NCI-H748 treated with DMSO at 0.1 percent for 48 hours (cell line): ENCODE measurements around the gene TRAF3.
"Not testable (repeated sequence)": the region's sequence is repeated elsewhere in the genome, so short reads cannot be mapped to it uniquely, and the experiment has no call there.

Experiments used
- DNase-seq: peaks from one replicate; lab custom pipeline; 2025; lab: John Stamatoyannopoulos, UW

TRAF3 gene

DNA sequence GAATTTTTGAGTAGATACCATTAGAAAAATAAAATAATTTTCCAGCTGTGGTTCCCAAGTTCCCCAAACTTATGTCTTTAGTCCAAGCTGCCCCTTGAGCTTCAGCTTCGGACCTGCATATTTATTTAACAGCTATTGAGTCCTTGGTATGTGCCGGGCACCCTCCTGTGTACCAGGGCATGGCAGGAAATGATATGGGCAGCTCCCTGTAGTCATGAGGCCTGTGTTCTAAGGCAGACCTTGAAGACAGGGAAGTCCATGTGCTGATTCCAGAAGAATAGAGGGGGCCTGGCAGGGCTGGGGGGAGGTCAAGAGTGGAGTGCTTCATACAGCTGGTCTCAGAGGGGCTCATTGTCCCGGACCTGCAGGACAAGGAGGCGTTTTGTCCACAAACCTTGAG is 29.2 kb downstream of the TRAF3 start:
- DNase-seq = no peak

DNA sequence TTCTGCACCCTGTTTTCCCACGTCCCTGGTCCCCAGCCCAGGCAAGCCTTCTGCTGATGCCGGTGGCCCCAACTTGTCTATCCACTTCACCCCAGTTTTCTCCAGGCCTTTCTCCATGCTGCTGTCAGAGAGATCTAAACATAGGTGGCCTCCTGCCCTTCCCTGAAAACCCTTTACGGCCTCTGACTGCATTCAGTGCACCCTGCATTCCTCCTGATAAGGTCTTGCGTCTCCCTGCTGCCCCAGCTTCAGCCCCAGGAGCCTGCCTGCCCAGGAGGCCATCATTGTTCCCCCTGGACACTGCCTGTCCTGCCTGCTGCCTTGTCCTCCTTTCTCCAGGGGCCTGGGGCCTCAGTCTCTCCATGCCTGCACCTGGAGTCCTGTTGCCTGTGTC is 29.8 kb downstream of the TRAF3 start:
- no peak for DNase-seq

DNA sequence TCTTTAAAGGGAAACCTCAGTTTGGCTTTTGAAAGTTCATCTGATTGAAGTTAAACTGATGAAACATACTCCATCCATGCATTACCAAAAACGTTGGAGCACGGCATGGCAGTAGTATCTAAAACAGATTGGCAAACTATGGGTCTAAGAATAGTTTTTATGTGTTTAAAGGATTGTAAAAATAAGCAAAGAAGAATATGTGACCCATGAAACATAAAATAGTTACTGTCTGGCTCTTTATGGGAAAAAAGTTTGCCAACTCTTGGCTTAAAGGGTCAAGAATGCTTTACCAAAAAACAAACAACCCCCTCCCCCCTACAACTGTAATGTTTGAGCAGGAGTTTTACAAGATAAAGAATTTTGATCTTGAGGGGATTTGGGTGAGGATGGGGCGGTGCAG is 32.6 kb downstream of the TRAF3 start:
- no peak for DNase-seq

DNA sequence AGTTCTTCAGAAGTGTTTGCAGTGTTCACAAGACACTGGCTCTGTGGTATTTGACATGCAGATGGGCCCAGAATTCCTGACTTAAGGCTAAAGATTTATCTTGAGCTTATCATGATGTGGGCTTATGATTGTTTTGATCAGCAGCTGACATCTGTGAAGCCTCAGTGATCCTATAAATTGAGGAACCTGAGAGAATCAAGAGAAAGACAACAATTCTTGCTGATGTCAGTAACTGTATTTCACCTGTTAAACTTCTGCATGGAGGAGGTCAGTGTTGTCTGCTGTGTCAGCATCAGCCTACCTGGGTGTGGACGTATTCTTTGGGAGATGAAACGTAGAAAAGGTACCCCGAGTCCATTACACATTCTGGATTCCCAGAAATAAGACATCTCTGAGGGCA is 33.3 kb downstream of the TRAF3 start:
- DNase-seq = no peak

DNA sequence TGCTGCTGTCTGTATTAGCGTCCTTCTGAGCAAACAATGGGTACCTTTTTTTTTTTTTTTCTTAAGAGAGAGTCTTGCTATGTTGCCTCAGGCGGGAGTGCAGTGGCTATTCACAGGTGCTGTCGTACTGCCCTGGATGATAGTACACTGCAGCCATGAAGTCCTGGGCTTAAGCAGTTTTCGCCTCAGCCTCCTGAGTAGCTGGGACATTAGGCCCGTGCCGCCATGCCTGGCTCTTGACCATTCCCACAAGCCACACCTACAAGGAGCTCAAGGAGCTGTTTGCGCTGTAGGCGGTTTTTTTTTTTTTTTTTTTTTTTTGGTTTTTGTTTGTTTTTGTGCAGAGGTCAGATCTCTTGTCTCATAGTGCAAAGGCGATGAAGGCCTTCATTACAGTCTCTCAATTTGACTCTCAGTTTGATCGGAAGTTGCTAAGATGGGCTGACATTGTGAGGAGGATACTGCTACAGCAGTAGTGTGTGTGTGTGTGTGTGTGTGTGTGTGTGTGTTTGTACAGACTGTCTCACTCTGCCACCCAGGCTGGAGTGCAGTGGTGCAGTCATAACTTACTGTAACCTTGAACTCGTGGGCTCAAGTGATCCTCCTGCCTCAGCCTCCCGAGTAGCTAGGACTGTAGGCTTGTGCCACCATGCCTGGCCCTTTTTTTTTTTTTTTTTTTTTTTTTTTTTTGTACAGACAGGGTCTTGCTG is 34.2 kb downstream of the TRAF3 start:
- DNase-seq = no peak

DNA sequence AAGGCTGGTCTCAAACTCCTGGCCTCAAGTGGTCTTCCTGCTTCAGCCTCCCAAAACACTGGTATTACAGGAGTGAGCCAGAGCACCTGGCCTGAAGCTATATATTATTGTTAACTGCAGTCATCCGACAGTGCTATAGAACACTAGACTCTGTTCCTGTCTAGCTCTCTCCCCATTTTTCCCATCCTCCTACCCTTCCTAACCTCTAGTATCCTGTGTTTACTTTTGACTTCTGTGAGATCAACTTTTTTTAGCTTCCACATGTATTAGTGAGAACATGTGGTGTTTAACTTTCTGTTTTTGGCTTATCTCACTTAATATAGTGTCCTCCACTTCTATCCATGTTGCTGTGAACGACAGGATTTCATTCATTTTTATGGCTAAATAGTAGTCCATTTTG is 34.7 kb downstream of the TRAF3 start:
- no peak for DNase-seq

DNA sequence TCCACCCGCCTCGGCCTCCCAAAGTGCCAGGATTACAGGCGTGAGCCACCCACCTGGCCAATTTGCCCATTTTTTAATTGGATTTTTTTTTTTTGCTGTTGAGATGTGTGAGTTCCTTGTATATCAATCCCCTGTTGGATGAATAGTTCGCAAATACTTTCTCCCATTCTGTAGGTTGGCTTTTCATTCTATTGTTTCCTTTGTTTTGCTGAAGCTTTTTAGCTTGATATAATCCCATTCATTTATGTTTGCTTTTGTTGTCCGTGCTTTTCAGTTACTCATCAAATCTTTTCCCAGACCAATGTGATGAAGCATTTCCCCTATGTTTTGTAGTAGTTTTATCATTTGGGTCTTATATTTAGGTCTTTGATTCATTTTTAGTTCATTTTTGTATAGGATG is 36.4 kb downstream of the TRAF3 start:
- no peak for DNase-seq

DNA sequence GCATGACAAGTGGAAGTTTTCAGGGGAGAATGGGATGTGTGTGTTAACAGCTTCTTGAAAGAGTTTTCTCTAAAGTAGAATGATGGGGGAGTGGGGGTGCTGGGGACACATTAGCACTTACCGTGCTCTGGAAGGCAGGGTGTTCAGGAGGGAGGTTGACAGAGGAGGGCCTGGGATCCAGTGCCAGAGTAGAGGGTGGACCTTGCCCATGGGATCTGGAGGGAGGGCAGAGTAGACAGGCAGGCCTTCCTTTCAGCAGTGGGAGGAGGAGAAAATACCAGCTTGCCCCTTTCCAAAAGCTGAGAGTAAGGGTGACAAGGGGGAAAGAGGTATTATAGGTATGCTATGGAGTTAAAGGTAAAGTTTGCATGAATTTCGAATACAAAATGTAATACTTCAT is 40.1 kb downstream of the TRAF3 start:
- no peak for DNase-seq

DNA sequence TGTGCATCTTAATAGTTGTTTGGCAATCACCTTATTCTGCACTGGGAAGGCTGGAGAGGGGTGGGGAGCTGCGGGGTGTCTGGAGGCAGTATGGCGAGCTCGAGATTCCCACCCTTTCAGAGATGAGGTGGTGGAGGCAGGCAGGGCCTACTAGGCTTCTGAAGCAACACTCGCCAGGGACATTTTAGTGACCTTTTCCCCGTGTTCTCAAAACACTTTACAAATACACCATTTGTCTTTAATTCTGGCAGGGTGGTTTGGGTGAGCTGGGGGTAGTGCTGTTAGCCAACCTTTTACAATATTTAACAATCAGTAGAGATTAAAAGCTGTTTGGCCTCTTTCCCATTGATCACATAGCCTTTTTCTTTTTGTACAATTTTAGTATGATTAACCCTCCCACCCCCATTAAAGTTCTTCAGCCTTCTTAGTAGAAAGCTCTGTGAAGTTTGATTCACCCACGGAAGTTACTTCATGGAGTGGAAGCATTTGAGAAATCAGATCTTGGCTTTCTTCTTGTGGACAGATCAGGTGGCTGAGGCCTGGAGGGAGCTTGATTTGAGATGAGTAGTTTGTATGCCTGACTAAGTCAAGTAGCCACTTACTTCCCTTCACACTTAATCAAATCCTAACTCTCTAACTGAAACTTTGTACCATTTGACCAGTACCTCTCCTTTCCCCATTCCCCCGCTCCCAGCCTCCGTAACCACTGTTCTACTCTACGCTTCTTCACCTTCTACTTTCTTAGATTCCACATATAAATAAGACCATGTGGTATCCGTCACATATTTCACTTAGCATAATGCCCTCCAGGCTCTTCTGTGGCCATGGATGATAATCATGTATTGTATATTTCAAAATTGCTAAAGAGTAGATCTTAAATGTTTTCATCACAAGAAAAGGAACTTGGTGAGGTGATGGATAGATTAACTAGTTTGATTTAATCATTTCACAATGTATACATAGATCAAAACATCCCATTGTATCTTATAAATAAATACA is 41.0 kb downstream of the TRAF3 start:
- no peak for DNase-seq

DNA sequence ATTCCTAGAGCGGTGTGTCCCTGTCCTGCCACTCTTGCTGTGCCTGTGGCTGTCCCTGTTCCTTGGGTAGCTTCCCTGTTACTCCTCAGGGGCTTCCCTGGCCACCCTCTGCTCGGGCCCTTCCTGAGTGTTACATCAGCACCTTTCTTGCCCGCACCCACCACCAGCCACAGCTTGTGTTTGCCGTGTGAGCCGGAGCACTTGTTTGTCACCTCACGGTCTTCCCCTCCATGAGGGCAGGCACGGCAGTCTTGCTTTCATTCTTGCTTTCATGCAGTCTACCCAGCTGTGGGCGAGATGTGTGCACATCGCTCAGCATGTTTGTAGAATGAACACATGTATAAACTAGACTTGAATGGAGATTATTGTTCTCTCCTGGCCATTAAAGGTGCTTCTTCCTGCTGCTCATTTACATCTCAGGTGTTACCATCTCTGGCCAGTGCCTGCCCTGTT is 42.0 kb downstream of the TRAF3 start:
- peak; percentile 83 for DNase-seq

DNA sequence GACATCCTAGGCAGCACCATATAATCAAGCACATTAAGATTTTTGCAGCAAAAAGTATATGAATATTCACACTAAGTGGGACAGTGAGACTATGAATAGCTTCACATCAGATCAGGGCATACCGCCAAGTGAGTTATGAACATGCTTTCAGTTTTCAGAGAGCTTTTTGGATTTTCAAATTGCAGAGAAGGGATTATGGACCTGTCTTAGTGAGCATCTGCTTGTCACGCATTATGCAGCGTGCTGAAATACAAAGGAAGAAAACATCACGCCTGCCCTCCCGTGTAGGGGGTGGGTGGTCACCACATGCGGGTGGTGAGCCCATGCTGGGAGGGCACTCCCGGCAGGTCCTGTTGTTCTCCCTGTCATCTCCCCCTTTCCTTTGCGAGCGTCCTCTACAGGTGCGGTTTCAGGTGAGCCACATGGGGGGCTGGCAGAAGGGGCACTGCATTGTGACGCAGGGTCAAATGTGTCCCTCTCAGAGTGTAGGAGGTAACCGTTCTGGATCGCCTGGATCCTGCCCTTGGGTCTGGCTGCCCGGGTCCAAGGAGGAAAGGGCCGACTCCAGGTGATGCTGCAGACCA is 42.6 kb downstream of the TRAF3 start:
- DNase-seq = no peak

DNA sequence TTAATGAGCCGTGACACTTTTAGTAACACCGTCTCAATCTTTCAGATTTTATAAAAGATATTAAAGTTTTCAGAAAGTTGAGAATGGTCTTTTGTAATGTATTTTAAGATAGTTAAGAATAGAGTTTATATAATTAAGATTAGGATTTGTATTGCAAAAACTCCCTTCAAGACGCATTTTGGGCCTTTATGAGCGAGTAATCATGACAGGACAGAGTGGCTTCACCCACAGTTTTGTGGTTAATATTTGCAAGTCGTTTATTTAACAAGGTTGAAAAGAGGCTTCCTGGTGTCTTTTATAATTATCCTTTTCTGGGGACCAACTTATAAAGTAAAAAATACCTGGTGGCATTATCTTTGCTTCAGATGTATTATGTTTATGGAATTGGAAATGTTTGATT is 44.0 kb downstream of the TRAF3 start:
- no peak for DNase-seq

DNA sequence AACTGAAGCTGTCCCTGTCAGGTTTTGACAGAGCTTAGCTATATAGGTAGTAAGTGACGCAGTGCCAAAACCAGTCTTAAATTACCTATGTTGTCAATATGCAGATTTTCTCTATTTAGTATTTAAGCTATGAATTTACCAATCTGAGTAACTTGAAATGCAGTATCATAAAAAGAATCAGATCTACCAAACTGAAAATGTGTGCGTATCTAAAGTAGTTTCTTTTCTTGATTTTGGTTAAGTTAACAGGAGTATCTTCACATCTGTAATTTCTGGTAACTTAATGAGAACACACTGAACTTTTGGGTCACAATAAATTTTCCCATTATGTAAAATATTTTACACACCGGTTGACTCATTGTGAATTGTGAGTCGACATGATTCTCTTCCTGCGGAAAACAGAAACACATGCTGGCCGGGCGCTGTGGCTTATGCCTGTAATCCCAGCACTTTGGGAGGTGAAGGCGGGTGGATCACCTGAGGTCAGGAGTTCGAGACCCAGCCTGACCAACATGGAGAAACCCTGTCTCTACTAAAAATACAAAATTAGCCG is 45.1 kb downstream of the TRAF3 start:
- DNase-seq = no peak

DNA sequence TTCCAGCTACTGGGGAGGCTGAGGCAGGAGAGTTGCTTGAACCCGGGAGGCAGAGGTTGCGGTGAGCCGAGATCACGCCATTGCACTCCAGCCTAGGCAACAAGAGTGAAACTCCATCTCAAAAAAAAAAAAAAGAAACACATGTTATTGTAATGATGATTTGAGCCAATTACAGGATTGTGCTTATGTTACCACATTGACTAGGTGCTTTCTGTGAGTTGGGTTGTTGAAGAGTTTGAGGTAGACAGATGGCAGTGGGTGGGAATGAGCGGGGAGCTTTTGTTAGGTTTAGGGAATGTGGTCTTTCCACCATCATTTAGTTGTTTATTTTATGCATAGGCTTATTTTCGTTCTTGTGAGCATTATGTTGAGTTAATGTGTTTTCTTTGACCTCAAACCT is 45.6 kb downstream of the TRAF3 start:
- not testable (repeated sequence) for DNase-seq

DNA sequence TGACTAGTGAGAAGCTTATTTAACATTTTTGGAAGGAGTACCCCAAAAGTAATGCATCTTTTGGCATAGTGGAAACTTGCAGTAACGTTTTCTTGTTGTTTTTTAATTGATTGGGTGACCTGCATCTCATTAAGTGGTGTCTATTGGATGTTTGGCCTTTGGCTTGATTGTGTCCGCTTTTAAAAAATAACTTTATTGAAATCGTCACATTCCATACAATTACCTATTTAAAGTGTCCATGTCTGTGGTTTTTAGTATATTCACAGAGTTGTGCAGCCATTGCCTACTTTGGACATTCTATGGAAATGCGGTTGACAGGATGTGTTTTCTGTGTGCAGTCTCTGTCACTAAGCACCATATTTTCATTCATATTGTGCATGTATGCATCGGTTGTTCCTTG is 46.3 kb downstream of the TRAF3 start:
- no peak for DNase-seq

DNA sequence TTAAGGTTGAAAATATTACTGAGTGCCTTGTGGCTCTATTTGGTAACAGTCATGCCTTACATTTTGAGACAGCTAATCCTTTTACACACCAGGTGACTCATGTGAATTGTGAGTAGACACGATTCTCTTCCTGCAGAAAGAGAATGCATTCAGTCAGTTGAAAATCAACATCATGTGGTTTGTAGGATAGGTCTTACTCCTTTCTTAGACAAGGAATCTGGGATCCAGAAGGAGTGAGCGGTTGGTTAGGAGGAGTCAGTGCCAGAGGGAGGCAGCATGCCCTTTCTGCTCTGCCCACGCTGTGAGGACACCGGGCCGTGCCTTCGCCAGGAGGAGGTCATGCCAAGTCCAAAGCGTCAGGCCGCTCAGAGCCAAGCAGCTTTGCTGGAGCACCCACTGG is 47.6 kb downstream of the TRAF3 start:
- no peak for DNase-seq

DNA sequence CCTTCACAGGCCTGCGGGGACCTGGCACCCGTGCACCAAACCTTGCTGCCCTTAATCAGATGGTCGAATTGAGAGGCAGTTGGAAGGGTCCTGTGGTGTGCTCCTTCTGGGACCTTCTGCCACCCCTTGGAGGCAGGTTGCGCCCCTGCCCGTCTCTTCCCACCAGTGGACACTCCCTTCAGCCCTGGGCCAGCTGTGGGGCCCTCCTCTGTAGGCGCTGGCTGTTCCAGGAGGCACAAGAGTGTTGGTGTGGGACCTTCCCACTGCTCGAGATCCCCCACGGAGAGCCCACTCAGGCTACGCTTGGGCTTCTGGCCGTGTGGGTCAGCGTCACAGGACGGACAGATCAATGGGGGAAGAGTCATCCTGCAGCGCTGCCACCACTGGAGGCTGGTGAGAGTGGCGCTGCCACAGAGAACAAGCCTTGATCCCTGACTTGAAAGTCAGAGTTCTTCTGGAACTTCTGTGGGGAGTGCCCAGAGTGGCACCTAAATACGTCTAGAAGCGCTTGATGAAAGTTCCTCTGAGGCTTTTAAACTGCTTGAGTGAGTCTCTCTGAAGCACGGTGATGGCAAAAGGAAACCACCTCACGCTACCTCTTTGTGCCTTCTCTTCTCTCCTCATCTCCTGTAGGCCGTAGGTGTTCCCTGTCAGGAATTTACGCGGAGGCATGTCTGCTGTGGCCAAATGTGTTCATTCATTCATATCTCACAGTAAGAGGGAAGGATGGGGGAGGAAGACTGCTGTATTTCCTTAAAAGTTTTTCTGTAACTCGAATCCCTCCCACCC is 48.3 kb downstream of the TRAF3 start:
- DNase-seq = no peak

DNA sequence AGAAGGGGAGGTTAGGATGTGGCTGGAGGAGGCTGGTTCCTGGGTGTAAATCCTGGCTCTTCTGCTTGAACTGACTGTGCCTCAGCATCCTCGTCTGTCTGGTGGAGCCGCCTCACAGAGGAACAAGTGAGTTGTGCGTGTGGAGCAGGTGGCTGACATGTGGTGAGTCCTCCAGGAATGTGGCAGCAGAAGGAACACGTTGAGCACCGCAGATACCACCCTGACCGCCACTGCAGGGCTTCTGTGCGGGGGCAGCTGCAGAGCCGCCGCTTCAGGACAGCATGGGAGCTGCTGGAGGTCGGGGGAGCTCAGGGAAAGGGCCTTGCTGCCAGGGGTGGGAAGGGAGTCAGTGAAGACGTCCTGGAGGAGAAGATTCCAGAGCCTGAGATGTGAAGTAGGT is 48.9 kb downstream of the TRAF3 start:
- DNase-seq = no peak

DNA sequence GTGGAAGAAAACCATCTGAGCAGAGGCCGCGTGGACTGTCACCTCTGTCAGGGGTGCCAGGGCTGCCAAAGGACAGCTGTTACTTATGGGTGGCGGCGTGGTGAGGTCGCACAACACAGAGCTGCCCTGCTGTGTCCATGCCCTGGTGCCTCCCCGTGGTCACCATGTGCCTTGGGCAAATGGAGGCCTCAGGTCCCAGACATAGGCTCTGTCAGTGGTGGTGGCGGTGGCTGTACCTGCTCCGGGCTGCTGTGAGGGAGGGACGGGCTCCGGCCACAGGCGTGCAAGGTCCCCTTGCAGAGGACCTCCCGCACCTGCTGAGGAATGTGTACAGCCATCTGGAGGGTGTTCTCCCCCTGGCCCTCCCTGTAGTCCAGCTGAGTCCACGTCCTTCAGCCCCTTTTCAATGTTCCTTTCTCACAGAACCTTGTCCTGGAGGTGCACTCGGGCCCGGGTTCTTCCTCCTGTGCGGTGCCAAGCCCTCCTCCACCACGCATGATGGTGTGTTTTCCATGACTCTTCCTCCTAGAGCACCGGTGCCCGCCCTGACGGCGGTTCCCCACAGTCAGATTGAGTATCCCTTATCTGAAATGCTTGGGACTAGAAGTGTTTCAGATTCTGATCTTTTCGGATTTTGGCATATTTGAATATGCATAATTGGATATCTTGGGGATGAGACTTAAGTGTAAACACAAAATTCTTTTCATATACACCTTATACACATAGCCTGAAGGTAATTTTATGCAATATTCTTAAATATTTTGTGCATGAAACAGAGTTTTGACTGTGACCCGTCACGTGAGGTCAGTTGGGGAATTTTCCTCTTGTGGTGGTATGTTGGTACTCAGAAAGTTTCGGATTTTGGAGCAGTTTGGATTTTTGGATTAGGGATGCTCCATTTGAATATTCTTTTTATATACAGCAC is 49.8 kb downstream of the TRAF3 start:
- no peak for DNase-seq

DNA sequence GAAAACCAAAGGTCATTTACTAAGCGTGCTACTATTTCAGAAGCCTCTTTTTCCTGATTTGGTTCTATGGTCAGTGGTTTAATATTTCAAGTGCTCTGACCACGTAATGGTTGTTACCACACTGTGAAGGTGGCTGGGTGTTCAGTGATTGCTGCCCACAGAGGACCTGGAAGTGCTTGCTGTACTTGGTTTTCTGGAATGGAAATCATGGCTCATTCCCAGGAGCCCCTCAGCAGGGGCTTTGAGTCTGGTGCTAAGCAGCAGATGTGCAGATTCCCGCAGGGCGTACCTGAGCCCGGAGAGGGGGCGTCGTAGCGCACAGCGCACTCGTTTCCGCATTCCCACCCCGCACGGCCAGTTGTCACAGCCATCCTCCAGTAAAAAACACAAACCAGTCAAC is 50.5 kb downstream of the TRAF3 start:
- no peak for DNase-seq

DNA sequence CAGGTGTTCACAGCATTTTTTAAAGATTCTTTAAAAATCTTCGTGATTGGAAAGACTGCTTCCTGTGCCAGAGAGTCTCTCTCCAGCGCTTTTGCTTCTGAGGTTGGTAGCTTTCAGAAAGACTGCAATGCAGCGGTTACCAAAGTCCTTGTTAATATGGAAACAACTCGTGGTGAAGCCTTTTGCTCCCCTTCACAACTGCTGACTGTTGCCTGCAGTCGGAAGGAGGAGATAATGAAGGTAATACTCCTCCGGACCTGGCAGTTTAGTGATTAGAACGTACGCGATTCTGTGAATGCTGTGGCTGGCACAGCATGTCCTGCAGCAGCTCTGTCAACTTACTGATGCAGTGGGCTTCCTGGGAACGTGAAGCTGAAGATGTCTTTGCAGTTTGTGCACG is 50.9 kb downstream of the TRAF3 start:
- no peak for DNase-seq
